Measurements from ENCODE around the gene ADGRG2.

The ADGRG2 gene

DNA sequence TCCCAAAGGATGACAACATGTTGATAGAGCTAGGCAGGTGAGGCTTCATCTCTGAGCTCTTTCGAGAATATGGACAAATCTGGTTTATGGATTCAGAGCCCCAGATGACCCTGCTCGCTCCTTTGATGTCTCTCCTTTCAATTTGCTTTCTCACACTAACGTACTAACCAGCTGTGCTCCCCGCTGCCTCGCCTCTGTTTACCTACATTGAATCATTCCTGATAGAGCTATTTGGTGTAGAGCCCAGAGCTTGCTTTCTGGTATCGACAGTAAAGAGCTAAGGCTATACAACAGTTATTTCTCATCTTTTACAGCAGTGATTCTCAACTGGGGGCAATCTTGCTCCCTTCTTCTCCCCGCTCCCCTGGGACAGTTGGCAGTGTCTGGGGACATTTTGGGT is 129.4 kb downstream of the ADGRG2 start:
- no peak overlapping the region for H3K9ac ChIP-seq (ENCODE audit: low read length)
- H4K91ac ChIP-seq (ENCODE audit: low read length): no peak overlapping the region
- H3K23ac ChIP-seq (ENCODE audit: low read length in 2 of 2): no peak overlapping the region
- H3K4me3 ChIP-seq (ENCODE audit: insufficient read depth in 1 of 2, low read depth in 1 of 2, low read length in 2 of 2): no peak overlapping the region
- H4K8ac ChIP-seq (ENCODE audit: low read length): no peak overlapping the region
- H2AFZ ChIP-seq (ENCODE audit: low read depth, low read length): no peak overlapping the region
- H3K4me1 ChIP-seq (ENCODE audit: control insufficient read depth, insufficient read depth, low read depth, low read length): peaks cover 6% of the 10 kb centered on the region
- H2BK5ac ChIP-seq (ENCODE audit: low read depth, low read length, poor library complexity, severe bottlenecking): no peak overlapping the region
- no peak overlapping the region for H3K4ac ChIP-seq (ENCODE audit: low read depth in 1 of 2, low read length in 2 of 2)
- 97% methylated on average over 5 of the region's 7 CpGs for WGBS
- H2BK15ac ChIP-seq (ENCODE audit: low read depth, poor library complexity, severe bottlenecking): no peak overlapping the region
- no peak for DNase-seq
- H2AK5ac ChIP-seq (ENCODE audit: low read length, severe bottlenecking): no peak overlapping the region
- H2BK12ac ChIP-seq (ENCODE audit: low read length in 2 of 2): no peak overlapping the region
- H3K18ac ChIP-seq (ENCODE audit: low read depth in 1 of 2, low read length in 2 of 2): no peak overlapping the region
- peaks cover 9% of the 10 kb centered on the region for H3K79me1 ChIP-seq (replicated peaks; ENCODE audit: low read length, poor library complexity, severe bottlenecking)
- no peak overlapping the region for H2BK120ac ChIP-seq (ENCODE audit: low read depth, low read length)
- H3K27ac ChIP-seq (ENCODE audit: low read length, poor library complexity, severe bottlenecking): no peak overlapping the region
- H3K27me3 ChIP-seq (ENCODE audit: control insufficient read depth in 1 of 2, insufficient read depth in 1 of 2, low read length in 2 of 2): no peaks in the 10 kb centered on the region
- no peaks in the 10 kb centered on the region for H3K9me3 ChIP-seq (ENCODE audit: control insufficient read depth, low read length)
- H3K4me2 ChIP-seq (ENCODE audit: low read length, poor library complexity, severe bottlenecking): no peak overlapping the region
- peaks cover 3 to 8% of the 10 kb centered on the region in 2 experiments for H3K36me3 ChIP-seq (ENCODE audit: control insufficient read depth in 1 of 2, insufficient read depth in 2 of 2, low read depth in 1 of 2, low read length in 2 of 2)
- no peak overlapping the region for H3K14ac ChIP-seq (ENCODE audit: low read length in 2 of 2)

DNA sequence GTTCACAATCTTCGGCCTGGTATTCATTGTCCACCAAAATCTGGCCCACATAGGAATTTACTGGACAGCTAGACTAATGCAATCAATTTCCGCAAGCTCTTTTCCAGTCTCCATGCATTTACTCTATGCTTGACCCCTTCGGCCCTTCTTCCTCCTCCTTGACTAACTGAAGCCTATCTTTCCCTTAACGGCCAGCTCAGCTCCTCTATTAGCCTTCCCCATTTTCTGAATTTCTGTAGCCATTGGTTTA is 137.2 kb downstream of the ADGRG2 start:
- no peak for DNase-seq
- Histone ChIP-seq H3K18ac (ENCODE audit: low read depth in 1 of 2, low read length in 2 of 2) (peak overlapping the region; percentile 54 to 76), H2AK5ac (ENCODE audit: low read length, severe bottlenecking) (no peak overlapping the region)

DNA sequence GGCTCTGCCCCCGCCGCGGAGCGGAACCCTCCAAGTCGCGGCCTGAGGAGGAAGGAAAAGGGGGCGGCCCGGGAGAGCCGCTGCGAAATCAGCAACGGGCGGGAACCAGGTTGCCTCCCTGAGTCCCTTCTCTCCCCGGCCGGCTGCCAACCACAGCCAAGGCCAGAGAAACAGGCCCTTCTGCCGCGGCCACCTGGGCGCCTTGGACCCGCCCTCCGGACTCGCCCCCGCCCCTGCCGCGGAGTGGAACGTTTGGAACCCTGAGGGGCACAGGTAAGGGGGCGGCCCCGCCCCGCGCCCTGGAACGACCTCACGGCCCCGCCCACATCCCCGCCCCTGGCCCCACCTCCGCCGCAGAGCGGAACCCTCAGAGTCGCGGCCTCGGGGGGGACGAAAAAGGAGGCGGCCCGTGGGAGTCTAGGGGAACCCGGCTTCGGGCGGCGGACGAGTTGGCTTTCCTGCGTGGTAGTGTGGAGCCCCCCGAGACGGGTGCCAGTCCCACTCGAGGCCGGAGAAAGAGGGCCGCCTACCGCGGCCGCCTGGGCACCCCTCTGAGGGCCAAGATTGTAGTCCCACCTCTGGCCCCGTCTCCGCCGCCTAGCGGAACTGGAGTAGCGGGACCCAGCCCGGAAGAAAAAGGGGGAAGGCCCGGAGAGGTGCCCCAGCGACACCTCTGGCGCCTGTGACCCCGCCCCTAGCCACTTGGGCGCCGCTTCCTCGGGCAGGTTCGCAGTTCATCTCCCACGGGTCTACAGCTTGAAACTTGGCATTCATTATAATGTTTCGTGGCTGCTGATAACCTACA is 137.7 kb downstream of the ADGRG2 start:
- peak overlapping the region; percentile 84 for H3K27ac ChIP-seq (ENCODE audit: low read length, poor library complexity, severe bottlenecking)
- peak overlapping the region; percentile 83 for H2BK15ac ChIP-seq (ENCODE audit: low read depth, poor library complexity, severe bottlenecking)
- peak overlapping the region; percentile 86 for H3K9ac ChIP-seq (ENCODE audit: low read length)
- H3K4me2 ChIP-seq (ENCODE audit: low read length, poor library complexity, severe bottlenecking): peak overlapping the region; percentile 58
- peak overlapping the region; percentile 71 to 85 for H3K4me3 ChIP-seq (ENCODE audit: insufficient read depth in 1 of 2, low read depth in 1 of 2, low read length in 2 of 2)
- no peak overlapping the region for H3K23ac ChIP-seq (ENCODE audit: low read length in 2 of 2)
- H2BK120ac ChIP-seq (ENCODE audit: low read depth, low read length): peak overlapping the region; percentile 61
- no peak overlapping the region for H2BK12ac ChIP-seq (ENCODE audit: low read length in 2 of 2)
- H4K91ac ChIP-seq (ENCODE audit: low read length): no peak overlapping the region
- H3K14ac ChIP-seq (ENCODE audit: low read length in 2 of 2): peak overlapping the region in 1 of 2 experiments; percentile 36
- peaks cover 4% of the 10 kb centered on the region for H3K79me1 ChIP-seq (replicated peaks; ENCODE audit: low read length, poor library complexity, severe bottlenecking)
- peak; percentile 83 for DNase-seq
- peaks cover 3 to 8% of the 10 kb centered on the region in 2 experiments for H3K36me3 ChIP-seq (ENCODE audit: control insufficient read depth in 1 of 2, insufficient read depth in 2 of 2, low read depth in 1 of 2, low read length in 2 of 2)
- H3K27me3 ChIP-seq (ENCODE audit: control insufficient read depth in 1 of 2, insufficient read depth in 1 of 2, low read length in 2 of 2): no peaks in the 10 kb centered on the region
- no peak overlapping the region for H2AK5ac ChIP-seq (ENCODE audit: low read length, severe bottlenecking)
- under 1% methylated on average over 31 of the region's 71 CpGs for WGBS
- peaks cover 3% of the 10 kb centered on the region for H3K4me1 ChIP-seq (ENCODE audit: control insufficient read depth, insufficient read depth, low read depth, low read length)
- peak overlapping the region; percentile 91 for H2BK5ac ChIP-seq (ENCODE audit: low read depth, low read length, poor library complexity, severe bottlenecking)
- H3K9me3 ChIP-seq (ENCODE audit: control insufficient read depth, low read length): no peaks in the 10 kb centered on the region
- peak overlapping the region; percentile 82 for H4K8ac ChIP-seq (ENCODE audit: low read length)
- peak overlapping the region; percentile 75 to 80 for H3K18ac ChIP-seq (ENCODE audit: low read depth in 1 of 2, low read length in 2 of 2)
- no peak overlapping the region for H2AFZ ChIP-seq (ENCODE audit: low read depth, low read length)
- peak overlapping the region in 1 of 2 experiments; percentile 16 for H3K4ac ChIP-seq (ENCODE audit: low read depth in 1 of 2, low read length in 2 of 2)

More for the DNA sequence above, 137.2 kb downstream of the ADGRG2 start:
- H2BK120ac ChIP-seq (ENCODE audit: low read depth, low read length): no peak overlapping the region
- H2BK5ac ChIP-seq (ENCODE audit: low read depth, low read length, poor library complexity, severe bottlenecking): no peak overlapping the region
- H4K8ac ChIP-seq (ENCODE audit: low read length): no peak overlapping the region
- no peak overlapping the region for H3K23ac ChIP-seq (ENCODE audit: low read length in 2 of 2)
- peaks cover 3 to 8% of the 10 kb centered on the region in 2 experiments for H3K36me3 ChIP-seq (ENCODE audit: control insufficient read depth in 1 of 2, insufficient read depth in 2 of 2, low read depth in 1 of 2, low read length in 2 of 2)
- H3K4me1 ChIP-seq (ENCODE audit: control insufficient read depth, insufficient read depth, low read depth, low read length): peaks cover 3% of the 10 kb centered on the region
- H3K4me2 ChIP-seq (ENCODE audit: low read length, poor library complexity, severe bottlenecking): peak overlapping the region; percentile 58
- WGBS: 0% methylated on average over 2 of the region's 4 CpGs
- peaks cover 4% of the 10 kb centered on the region for H3K79me1 ChIP-seq (replicated peaks; ENCODE audit: low read length, poor library complexity, severe bottlenecking)
- peak overlapping the region in 1 of 2 experiments; percentile 51 for H3K4ac ChIP-seq (ENCODE audit: low read depth in 1 of 2, low read length in 2 of 2)
- no peaks in the 10 kb centered on the region for H3K9me3 ChIP-seq (ENCODE audit: control insufficient read depth, low read length)
- H3K14ac ChIP-seq (ENCODE audit: low read length in 2 of 2): no peak overlapping the region
- no peak overlapping the region for H4K91ac ChIP-seq (ENCODE audit: low read length)
- H3K27ac ChIP-seq (ENCODE audit: low read length, poor library complexity, severe bottlenecking): peak overlapping the region; percentile 43
- no peaks in the 10 kb centered on the region for H3K27me3 ChIP-seq (ENCODE audit: control insufficient read depth in 1 of 2, insufficient read depth in 1 of 2, low read length in 2 of 2)
- no peak overlapping the region for H2BK15ac ChIP-seq (ENCODE audit: low read depth, poor library complexity, severe bottlenecking)
- no peak overlapping the region for H2AFZ ChIP-seq (ENCODE audit: low read depth, low read length)
- no peak overlapping the region for H2BK12ac ChIP-seq (ENCODE audit: low read length in 2 of 2)
- H3K9ac ChIP-seq (ENCODE audit: low read length): peak overlapping the region; percentile 86
- H3K4me3 ChIP-seq (ENCODE audit: insufficient read depth in 1 of 2, low read depth in 1 of 2, low read length in 2 of 2): peak overlapping the region; percentile 71 to 85

DNA sequence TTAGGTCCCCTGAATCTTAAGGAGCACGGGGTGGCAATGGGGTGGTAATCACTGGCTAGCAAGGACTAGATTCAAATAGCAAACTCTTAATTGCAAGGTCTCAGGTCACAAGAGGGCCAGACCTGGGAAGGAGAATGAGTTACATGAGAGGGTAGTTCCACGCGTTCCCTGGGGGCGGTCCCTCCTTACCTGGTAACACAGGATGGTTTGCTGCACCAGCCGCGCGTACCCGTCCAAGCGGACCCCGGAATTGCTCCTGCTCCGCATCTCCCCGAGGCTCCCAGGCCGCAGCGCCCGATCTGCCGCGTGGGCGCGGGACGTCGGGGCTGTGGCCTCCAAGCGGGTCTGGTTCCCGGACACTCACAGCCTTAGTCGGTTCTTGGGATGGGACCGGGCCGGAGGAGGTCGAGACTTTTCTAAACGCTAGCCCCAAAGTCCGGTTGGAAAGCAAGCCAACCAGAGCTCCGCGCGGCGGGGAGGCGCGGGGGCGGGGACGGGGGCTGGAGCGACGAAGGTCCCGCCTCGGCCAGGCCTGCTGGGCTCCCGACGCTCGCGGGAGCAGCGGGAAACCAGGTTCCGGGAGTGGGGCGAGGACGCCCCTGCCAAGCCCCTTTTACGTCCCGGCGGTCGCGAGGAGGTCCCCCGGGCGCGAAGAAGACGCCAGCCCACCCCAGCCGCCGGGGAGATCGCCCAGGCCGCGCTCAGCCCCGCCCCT is 138.4 kb downstream of the ADGRG2 start, which contains the start of gene PHKA2:
PHKA2 (minus strand) TSS at position 449 of the 715 bp plus-strand sequence; CDS start at position 267, 182 bp downstream.
- Histone ChIP-seq H3K4ac (ENCODE audit: low read depth in 1 of 2, low read length in 2 of 2) (peak within 1 kb of the TSS in 1 of 2 experiments; percentile 26), H3K4me1 (ENCODE audit: control insufficient read depth, insufficient read depth, low read depth, low read length) (peaks cover 3% of the 10 kb centered on the region), H3K36me3 (ENCODE audit: control insufficient read depth in 1 of 2, insufficient read depth in 2 of 2, low read depth in 1 of 2, low read length in 2 of 2) (peaks cover under 1 to 5% of the 10 kb centered on the region in 2 experiments), H2BK120ac (ENCODE audit: low read depth, low read length) (peak within 1 kb of the TSS; percentile 61), H3K27ac (ENCODE audit: low read length, poor library complexity, severe bottlenecking) (peak within 1 kb of the TSS; percentile 84), H2BK5ac (ENCODE audit: low read depth, low read length, poor library complexity, severe bottlenecking) (peak within 1 kb of the TSS; percentile 91), H3K9me3 (ENCODE audit: control insufficient read depth, low read length) (no peaks in the 10 kb centered on the region), H3K9ac (ENCODE audit: low read length) (peak within 1 kb of the TSS; percentile 86), H2BK15ac (ENCODE audit: low read depth, poor library complexity, severe bottlenecking) (peak within 1 kb of the TSS; percentile 83), H2AK5ac (ENCODE audit: low read length, severe bottlenecking) (no peak within 1 kb of the TSS), H3K14ac (ENCODE audit: low read length in 2 of 2) (peak within 1 kb of the TSS in 1 of 2 experiments; percentile 36), H2BK12ac (ENCODE audit: low read length in 2 of 2) (no peak within 1 kb of the TSS), H3K4me2 (ENCODE audit: low read length, poor library complexity, severe bottlenecking) (peak within 1 kb of the TSS; percentile 86), H3K27me3 (ENCODE audit: control insufficient read depth in 1 of 2, insufficient read depth in 1 of 2, low read length in 2 of 2) (no peaks in the 10 kb centered on the region), H4K8ac (ENCODE audit: low read length) (peak within 1 kb of the TSS; percentile 82), H3K79me1 (replicated peaks; ENCODE audit: low read length, poor library complexity, severe bottlenecking) (peaks cover 4% of the 10 kb centered on the region), H3K18ac (ENCODE audit: low read depth in 1 of 2, low read length in 2 of 2) (peak within 1 kb of the TSS; percentile 75 to 80), H2AFZ (ENCODE audit: low read depth, low read length) (peak within 1 kb of the TSS; percentile 68), H4K91ac (ENCODE audit: low read length) (no peak within 1 kb of the TSS), H3K23ac (ENCODE audit: low read length in 2 of 2) (no peak within 1 kb of the TSS), H3K4me3 (ENCODE audit: insufficient read depth in 1 of 2, low read depth in 1 of 2, low read length in 2 of 2) (peak within 1 kb of the TSS; percentile 71 to 85)
- WGBS: under 1% methylated on average over 49 of the region's 64 CpGs
- peak; percentile 61 for DNase-seq

All from mesenchymal stem cell (in vitro differentiated cells and primary cell).